Activated effector memory CD4-positive, alpha-beta T cell treated with Interleukin-2 at 50 U/mL for 16 hours (primary cell): ENCODE measurements around the gene DTD2.
"Not testable (repeated sequence)": the region's sequence is repeated elsewhere in the genome, so short reads cannot be mapped to it uniquely, and the experiment has no call there.

Experiments used
- DNase-seq: peaks from one replicate; pipeline ENCODE4 v3.0.0-alpha.2; 2020

The DTD2 gene

DNA sequence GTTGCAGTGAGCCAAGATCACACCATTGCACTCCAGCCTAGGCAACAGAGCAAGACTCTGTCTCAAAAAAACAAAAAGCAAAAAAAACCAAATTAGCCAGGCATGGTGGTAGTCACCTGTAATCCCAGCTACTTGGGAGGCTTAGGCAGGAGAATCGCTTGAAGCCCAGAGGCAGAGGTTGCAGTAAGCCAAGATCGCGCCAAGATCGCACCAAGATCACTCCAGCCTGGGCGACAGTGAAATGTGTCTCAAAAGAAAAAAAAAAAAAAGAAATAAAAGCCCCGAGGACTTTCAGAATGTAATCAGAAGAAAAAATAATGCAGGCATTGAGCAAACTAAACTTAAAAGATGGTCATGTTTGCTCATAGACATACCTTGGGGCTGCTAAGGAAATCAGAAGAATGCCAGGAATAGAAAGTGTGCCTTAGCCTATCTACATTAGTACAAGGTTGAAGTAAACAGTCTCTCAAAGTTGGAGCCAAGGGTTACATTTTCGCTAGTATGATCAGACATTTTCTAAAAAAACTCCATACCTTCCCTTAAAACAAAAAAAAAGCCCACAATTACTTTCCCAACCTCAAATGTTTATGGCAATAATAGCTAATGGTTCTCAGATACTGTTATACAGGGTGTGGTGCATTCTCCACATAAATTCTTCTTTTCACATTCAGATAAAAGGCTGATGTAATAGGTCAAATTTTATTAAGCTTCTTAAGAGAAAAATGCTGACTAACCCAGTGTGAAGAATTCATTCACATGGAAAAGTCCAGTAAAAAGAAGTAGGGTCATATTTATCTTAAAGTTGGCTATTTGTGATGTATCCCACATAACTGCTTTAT lies 15.8 kb downstream of the DTD2 start:
- no peak for DNase-seq

DNA sequence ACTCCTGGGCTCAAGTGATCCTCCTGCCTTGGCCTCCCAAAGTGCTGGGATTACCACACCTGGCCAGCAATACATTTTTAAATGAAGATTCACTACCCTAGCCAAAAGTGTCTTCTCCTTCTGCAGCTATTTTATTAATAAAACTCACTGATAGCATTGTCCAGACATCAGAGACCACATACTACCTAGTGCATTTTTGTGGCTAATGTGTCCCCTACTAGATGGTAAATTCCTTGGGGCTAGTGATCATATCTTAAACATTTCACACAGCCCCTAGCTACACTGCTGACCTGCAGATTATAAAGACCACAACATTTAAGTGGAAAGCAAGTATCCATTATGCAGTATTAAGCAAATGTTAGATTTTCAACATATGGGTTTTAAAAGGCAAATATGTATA lies 17.0 kb downstream of the DTD2 start:
- DNase-seq, result no peak

DNA sequence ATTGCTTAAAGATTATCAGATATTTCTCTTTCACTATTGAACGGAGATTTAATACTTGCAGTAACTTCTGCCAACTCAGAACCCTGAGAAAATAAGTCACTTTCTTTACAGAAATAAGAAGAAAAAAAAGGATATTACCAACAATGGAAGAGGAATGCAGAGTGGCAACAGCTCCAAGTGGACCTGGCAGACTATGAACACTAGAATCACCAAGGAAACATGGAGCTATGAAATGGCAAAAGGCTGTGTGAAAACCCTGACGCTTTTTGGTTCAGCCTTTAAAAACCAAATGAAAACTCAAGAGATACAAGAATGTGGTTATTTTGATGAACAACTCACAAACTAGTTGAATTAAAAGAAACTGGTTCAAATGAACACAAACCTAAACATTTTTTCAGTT lies 17.7 kb downstream of the DTD2 start:
- no peak for DNase-seq

DNA sequence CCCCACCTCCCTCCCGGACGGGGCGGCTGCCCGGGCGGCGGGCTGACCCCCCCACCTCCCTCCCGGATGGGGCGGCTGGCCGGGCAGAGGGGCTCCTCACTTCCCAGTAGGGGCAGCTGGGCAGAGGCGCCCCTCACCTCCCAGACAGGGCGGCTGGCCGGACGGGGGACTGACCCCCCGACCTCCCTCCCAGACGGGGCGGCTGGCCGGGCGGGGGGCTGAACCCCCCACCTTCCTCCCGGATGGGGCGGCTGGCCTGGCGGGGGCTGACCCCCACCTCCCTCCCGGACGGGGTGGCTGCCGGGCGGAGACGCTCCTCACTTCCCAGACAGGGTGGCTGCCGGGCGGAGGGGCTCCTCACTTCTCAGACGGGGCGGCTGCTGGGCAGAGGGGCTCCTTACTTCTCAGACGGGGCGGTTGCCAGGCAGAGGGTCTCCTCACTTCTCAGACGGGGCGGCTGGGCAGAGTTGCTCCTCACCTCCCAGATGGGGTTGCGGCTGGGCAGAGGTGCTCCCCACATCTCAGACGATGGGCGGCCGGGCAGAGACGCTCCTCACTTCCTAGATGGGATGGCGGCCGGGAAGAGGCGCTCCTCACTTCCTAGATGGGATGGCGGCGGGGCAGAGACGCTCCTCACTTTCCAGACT lies 20.1 kb downstream of the DTD2 start:
- not testable (repeated sequence) for DNase-seq

DNA sequence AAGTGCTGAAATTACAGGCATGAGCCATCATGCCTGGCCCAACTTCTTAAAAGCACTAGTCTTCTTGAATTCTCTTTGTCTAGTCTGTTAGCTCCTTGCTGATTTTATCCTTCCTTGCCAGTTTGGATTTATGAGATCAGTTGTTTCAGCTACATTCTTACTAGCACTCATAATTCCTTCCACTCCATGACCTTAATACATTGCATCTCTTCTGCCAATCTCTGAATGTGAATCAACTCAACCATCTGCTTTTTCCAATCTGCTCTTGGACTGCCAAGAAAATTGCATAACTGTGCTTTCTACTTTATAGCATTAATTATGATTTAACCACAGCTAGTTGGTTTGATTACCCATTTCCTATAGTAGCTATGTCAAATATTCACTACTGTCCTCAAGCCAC lies 22.0 kb downstream of the DTD2 start:
- DNase-seq, result no peak

DNA sequence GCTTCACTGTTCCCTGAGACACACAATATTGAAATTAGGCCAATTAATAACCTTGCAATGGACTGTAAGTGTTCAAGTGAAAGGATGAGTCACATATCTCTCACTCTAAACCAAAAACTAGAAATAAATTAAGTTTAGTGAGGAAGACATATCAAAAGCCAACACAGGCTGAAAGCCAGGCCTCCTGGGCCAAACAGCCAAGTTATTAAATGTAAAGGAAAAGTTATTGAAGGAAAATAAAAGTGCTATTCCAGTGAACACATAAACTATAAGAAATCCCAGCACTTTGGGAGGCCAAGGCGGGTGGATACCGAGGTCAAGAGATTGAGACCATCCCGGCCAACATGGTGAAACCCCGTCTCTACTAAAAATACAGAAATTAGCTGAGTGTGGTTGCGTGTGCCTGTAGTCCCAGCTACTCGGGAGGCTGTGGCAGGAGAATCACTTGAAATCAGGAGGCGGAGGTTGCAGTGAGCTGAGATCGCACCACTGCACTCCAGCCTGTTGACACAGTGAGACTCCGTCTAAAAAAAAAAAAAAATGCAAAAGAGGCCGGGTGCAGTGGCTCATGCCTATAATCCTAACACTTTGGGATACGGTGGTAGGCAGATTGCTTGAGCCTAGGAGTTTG lies 26.6 kb downstream of the DTD2 start:
- DNase-seq, result no peak

DNA sequence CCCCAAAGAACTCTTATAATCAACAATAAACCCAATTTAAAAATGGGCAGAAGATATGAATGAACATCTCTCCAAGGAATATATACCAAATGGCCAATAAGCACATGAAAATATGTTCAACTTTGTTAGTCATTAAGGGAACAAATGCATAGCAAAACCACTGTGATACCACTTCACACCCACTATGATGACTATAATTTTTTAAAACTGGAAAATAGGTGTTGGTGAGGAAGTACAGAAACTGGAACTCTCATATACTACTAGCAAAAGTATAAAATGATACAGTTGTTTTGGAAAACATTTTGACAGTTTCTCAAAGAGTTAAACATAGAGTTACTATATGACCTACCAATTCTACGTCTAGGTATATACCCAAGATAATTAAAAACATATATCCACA lies 27.5 kb downstream of the DTD2 start:
- no peak for DNase-seq

DNA sequence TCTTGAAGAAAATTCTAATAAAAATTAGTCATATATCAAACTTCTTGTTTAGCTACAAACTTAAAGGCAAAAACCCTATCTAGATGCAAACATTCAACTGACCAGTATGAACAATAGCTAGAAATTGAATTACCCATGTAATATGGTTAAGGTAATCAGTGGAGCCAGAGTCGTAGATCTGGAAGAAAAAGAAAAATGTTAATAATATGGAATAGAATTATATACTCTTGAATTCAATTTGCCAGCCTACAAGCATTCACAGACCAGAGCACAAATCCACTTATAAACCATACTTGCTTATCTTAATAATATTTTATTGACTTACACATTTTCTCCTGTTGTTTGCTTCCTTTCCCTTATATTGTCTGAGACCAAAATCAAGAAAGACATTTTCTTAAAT lies 29.3 kb downstream of the DTD2 start:
- DNase-seq, result no peak

DNA sequence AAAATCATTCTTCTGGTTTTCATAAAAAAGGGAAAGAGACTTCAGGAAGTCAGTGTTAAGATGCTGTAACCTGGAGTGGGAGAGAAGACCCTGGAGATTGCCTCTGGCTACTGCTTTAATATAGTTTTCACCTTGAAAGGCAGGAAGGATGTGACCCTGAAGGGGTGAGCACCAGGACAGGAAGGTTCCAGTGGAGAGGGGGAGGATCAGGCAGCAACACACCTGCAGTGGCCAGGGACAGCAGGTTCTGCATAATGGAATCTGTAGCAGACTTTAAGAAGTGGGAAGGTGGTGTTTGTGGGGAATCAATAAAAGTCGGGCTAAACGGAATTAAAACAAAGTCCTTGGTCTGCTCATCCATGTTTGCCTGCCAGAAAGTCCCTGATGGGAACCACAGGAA lies 30.6 kb downstream of the DTD2 start:
- no peak for DNase-seq

DNA sequence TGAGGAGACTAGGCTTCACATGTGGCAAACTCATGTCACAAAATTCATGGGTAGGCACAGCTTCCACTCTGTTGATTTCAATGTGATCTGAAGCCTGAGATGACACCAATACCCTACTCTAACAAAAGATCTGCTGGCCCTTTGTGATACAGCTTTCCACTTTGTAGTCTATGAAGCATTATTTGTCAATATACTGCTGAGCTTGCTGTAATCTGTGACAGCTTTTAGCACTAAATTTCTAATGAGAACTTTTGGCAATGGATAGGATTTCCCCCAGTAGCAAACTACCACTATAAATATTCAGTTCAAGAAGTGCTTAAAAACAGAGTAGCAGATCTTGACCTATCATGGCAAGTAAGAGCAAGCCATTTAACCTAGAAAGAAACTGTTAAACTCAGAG lies 31.4 kb downstream of the DTD2 start:
- DNase-seq, result no peak

DNA sequence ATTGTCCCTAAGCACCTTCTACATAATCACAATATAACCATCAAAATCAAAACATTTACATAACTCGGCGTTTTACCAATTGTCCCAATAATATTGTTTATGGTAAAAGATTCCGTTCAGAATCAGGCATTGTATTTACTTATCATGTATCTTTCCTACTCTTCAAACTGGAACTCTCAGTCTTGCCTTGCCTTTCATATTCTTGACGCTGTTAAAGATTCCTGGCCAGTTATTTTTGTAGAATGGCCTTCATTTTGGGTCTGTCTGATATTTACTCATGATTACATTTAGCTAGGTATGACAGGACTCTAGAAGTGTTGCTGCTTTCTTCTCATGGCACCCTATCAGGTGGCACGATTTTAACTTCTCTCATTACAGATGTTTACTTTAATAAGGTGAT lies 36.1 kb downstream of the DTD2 start:
- DNase-seq, result no peak

DNA sequence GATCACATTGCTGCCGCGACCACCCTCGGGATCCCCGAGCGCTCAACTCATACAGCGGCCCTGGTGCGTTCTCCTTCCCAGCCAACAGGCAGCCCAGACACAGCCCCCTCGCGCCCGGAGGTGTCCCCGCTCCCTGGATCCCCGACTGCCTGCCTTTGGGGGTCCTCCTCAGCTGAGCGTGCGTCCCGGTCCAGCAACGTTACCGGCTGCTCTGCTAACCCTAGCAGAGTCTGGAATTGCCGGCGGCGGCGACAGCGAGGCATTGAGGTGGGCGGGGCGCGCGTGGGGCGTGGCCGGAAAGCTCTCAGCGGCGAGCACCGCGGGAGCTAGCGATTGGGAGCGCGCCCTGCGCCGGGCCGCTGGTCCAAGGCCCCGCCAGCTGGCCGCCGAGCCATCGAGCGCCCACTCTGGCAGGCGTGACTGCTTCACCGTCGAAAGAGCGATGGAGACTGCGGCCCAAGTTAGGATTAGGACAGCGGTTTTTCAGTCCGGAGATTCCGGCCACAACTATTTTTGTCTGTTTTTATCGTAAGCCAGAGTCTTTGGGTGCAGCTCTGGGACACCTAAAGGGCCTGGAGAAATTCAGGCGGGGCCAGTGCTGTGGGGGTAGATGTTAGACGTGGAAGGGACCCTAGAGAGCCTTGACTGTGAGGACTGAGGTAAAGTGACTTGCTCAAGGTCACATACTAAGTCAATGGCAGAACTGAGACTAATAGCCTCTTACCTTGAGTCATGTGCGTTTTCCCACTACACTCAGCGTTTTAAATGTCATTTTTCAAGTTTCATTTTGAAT lies 36.8 kb downstream of the DTD2 start, which contains the start of gene HEATR5A:
Gene HEATR5A, minus strand, starts transcription at position 232 of the 793 bp plus-strand sequence. CDS start 17,575 bp downstream, outside the sequence.
- peak; percentile 92 for DNase-seq

DNA sequence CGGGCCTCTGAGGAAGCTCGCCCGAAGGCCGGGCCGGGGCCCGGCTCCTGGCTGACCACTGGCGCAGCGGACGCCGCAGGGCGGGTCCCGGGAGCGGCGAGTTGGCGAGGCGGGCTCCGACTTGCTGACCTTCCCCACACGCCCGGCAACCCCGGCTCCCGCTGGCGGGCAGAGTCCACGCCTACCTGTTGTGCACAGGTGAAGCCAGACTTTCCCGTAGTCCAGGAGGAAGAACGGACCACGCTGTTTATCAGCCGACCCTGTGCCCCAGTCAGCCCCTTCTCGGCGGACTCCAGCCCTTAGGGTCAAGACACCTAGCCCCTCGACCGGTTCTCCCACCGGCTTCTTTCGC lies 37.4 kb downstream of the DTD2 start:
- DNase-seq, result no peak

DNA sequence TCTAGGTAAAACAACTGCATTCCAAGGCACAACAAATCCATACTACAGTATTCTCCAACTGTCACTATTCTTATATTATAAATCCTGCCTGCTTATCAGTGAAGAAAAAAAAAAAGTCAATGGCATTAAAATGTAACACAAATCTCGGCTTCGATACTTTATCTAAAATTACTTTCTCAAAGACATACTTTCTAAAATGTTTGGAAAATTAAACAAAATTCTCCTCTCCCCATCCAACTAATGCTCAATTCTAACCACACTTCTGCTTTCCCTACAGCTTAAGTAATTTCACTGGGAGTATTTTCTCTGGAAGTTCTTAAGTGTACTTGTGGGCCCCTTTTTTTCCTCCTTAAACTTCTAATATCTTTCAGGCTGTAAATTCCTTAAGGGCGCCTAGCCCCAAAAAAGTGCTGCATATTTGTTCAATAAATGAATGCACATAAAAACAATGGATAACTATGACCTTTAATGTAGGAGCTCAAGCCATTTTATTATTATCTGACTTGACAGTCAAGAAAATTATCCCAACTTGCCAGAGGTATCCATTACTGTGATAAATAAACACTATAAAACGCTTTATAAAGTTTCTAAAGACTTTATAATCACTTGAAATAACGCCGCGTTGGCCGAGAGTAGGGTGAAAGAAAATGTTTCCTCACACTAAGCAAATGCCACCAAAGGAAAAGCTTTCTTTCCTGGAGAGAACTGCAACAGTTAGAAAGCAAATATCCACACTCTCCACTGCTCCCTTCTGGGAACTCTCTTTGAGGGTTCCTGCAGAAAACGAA lies 37.9 kb downstream of the DTD2 start:
- DNase-seq, result no peak

DNA sequence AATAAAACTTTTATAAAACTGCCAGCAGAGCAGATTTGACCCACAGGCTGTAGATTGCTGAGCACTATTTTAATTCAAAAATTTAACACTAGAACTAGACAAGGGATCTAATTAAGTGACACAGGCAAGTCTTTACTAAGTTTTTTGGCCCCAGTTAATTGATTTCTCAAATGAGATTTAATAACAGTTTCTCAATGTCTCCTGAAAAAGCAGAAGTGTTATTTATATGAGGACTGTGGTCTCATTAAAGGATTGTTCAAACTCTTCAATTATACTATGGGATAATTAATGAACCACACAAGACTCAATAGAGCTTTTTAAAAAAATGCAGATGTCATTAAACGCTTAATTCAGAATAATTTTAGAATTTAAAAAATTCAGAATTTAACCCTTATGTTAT lies 38.9 kb downstream of the DTD2 start:
- DNase-seq, result no peak

DNA sequence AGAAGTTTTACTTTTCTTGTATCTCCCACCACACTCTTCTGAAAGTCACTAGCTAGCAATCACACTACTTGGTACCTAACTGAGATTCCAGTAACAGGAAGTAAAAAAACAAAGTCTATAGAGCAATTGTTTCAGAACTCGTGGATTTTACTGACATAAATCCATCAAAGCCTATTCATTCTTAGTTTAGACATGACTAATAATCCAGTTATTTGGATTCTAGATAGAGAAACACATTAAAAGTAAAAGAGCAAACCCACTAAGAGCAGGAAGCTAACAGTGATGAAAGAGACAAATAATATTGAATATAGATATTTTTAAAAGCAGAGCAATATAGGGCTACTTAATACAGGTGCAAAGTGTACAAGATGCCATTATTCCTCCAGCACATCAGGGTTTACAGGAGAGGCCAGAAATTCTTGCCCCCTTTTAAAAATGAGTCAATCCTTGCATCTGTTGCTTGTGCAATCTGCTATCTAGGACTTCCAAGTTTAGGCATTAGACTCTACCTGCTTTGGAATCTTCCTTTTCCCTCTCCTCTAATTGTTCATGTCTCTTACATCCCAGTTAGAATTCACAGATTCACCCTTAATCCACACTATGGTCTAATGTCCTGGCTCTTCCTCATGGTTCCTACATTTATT lies 43.0 kb downstream of the DTD2 start:
- no peak for DNase-seq

DNA sequence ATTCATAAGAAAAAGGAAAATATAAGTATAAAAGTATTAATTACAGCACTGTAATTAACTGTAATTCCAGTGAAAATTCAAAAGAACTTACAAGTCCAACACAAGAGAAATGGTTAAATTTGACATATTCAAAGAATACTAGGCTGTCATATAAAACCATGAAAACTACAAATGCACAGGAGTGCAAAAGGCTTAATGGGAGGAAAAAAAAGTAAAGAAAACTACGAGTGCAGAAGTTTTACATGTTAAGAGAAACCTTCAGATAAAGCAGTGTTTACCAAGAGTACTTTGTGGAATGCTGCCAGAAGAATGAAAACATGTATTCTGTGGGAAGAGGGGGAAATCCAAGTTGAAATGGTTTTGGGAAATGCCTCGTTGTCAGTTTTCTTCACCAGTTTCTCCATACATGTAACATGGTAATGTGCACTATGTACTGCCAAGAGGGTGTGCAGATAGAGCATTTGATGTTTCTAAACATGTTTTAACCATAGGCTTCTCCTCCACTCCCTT lies 46.0 kb downstream of the DTD2 start:
- no peak for DNase-seq

DNA sequence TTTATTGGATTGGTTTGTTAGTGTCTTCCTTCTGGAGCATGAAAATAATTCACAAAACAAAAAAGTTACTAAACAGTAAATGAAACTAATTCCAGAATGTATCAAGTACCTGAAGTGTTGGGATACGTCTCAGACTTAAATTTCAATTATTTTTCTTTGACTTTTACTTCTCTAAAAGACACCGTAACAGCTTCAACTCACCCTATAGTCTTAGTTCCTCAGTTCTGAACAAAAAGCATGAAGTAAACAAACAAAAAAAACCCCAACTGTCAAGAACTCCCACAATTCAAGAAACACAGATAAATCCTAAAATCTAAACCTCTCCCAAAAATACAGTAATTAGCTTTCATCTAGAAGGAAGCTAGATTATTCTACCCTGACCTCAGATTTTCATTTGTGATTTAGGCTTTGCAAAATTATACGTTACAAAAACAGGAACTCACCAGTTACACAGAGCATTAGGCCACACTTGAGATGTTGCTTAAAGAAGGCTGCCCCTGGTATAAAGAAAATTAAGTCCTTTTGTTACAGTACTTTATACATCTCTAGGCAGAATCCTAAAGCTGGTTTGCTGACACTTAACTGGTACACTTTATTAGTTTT lies 47.2 kb downstream of the DTD2 start:
- no peak for DNase-seq

DNA sequence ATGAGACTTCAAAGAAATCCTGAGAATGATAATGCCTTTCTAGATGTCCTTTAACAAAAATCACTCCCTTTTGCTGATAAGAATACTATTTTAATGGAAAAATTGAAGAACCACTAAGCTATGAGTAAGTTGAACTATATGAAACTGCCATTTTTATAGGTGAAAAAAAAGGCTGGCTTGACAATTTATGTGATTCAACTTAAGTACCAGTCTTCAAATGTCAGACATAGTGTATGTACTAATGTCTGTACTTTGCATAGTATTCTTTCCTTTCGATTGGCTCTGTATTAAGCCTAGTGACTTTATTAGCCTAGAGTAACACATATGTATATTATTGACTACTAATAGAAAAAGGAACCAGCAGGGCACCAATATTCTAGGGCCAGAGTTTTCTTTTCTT lies 48.9 kb downstream of the DTD2 start:
- DNase-seq, result no peak

DNA sequence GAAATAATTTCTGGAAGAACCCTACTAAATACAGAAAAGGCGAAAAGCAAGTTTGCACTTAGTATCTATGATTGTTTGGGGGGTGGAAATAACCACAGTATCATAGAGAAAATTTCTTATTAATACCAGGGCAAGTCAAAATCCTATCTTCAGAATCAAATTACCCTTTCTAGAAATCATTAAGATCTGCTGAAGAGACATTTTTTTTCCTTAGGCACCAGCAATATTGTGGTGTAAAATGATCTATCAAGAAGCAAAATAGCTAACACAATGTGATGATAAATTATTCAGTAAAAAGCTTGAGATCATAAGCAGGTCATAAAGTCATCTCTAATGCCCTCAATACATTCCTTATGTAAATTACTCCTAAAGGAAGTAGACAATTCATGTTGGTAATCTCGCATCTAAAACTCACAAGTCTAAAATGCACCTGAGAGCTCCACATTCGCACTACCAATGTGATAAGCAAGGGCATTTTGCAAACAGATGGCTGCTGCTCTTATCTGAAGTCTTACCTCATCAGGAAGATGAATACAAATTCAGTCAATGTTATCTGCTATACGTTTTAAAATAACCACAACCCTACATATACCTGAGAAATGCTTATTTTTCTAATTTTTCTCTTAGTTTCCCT lies 51.6 kb downstream of the DTD2 start:
- no peak for DNase-seq

DNA sequence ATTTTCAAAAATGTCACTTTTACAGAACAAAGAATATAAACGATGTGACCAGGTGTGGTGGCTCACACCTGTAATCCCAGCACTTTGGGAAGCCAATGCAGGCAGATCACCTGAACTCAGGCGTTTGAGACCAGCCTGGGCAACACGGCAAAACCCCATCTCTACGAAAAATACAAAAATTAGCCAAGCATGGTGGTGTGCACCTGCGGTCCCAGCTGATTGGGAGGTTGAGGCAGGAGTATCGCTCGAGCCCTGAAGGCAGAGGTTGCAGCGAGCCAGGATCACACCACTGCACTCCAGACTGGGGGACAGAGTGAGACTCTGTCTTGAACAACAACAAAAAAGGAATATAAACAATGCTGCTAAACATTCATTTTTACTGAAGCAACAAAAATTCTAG lies 52.2 kb downstream of the DTD2 start:
- DNase-seq, result no peak
